ENCODE results near the gene CNTN1.

CNTN1 gene

DNA sequence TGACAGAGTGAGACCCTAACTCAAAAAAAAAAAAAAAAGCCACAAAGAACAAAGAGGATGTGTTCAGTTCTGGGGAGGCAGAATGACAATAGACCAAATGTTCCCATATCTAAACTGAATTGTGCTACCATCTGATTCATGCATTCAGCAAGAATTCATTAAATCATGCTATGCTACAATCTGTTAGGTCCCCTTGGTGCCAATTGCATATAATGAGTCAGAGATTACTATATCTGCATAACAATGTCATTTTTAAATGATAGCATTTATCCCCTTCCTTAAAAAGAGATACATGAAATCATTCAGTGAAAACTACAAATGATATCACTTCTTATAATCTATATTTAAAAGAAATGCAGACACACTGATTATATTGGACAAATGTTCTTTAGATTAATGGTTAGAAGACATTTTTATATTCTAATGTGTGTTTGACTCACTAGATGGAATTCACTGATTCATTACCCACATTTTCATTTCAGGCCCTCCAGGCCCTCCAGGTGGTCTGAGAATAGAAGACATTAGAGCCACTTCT is 288.3 kb downstream of the CNTN1 start:
- no peak for DNase-seq

- no peak for DNase-seq
These were observed 293.8 kb downstream of the CNTN1 start for GRCh38 chr12:40986001-40986400.

DNA sequence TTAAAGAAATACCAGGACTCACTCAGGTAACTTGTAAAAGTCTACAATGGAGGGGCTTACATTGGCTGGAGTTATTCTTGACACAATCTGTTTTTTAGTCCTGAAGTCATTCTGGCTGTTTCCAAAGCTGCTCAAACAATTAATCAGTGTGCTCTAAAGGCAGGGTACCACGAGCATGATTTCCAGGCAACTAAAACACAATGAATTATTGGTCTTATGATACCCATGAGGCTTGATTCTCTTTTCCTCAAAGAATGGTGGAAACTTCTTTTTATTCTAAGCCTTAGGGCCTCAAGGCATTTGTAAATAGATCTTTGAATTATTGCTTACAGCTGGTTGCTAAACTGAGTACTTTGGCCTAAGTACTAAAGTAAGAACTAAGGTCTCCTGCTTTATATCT is 296.1 kb downstream of the CNTN1 start:
- DNase-seq = no peak

DNA sequence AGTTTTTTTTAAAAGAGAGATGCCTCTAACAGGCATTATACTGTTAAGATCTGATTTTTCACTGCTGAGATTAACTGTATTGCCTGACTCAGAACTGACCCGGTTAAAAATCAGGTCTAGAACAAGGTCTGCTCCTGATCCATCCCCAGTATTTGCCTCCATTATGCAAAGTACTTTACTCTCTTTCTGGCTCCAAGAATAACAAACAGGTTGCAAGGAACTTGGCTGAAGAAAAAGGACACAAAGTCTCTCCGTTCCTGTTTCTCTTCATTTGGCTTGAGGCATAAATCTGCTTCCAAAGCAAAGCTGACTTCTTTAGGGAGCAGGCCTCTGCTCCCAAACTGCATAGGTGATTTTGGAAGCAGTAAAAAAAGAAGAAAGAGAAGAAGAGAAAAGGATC is 296.6 kb downstream of the CNTN1 start:
- no peak for DNase-seq

DNA sequence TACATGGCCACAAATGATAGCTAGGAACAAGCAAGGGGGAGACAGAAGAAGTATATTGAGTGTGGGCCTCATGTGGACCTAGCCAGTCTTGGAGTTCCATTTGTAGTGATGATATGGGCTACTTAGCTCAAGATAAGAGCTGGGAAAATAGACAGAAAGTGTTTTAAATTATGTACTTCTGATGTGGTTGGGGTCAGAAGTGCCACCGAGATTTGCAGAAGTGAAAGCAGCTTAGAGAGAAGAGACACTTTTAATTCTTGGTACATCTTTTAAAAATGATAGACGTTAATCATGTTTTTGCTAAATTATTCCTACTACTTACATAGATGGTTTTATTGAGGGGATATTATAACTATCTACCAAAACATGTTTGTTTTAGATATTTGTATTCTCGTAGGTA is 297.5 kb downstream of the CNTN1 start:
- DNase-seq = no peak

DNA sequence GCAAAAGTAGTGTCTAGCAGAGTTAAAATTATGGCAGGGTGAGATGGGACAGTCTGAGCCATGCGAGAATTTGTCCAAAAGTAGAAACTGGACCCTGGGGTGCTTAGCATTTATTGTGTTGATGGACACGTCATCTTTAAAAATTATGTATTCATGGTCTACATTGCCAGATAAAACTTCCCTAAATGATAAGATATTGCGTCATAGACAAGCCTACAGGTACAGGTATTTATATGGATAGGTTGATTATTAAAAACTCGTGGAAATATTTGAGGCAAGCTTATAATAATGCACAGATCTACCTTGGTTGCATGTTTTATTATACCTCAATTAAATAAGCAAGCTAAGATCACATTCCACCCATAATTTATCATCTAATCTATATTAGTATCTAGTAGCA is 299.9 kb downstream of the CNTN1 start:
- DNase-seq = no peak

DNA sequence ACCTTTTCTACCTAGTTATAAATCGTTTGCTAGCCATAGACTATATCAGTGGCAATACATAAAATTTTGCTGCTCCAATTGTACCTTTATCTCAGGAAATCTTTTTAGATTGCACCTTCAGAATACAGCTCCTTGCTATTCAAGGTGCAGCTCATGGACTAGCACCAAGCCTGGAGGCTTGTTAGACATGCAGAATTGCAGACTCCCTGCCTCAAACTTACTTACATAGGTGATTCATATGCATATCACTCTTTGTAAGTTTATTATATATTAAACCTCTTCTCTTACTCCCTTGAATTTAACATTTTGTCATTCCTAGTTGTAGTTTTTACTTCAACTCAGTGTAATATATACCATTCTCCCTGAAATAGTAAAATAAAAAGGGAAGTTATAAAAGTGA is 300.4 kb downstream of the CNTN1 start:
- no peak for DNase-seq

- DNase-seq = no peak
These were observed 300.9 kb downstream of the CNTN1 start for GRCh38 chr12:40993158-40993557.

DNA sequence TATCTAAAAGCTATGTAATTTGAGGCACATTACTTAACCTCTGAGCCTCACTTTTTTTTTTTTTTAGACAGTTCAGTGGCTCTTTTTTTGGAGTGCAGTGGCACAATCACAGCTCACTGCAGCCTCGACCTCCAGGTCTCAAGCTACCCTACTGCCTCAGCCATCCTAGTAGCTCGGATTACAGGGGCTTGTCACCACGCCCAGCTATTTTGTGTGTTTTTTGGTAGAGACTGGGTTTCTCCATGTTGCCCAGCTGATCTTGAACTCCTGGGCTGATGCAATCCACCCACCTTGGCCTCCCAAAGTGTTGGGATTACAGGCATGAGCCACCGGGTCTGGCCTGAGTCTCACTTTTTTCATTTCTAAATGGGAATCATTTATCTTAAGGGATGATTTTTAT is 303.9 kb downstream of the CNTN1 start:
- no peak for DNase-seq

DNA sequence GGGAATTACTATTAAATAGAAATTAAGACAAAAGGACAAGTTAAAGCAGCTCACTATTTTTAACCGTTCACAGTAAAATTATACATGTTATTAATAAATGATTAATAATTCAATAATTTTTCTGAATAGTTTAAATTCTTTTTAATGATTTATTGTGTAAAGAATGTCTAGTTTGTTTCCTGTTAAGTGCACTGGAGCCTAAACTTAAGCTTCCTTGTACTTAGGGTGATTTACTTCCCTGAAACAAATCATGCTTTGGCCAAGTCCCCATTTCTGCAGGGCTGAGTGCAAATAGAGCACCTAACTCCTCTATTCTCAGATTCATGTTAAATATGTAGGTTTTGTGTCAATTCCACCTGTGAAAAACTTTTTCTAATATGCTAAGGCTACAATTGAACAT is 307.0 kb downstream of the CNTN1 start:
- DNase-seq = no peak

GRCh38 chr12:41008472-41008871 is 316.2 kb downstream of the CNTN1 start:
- DNase-seq = no peak

DNA sequence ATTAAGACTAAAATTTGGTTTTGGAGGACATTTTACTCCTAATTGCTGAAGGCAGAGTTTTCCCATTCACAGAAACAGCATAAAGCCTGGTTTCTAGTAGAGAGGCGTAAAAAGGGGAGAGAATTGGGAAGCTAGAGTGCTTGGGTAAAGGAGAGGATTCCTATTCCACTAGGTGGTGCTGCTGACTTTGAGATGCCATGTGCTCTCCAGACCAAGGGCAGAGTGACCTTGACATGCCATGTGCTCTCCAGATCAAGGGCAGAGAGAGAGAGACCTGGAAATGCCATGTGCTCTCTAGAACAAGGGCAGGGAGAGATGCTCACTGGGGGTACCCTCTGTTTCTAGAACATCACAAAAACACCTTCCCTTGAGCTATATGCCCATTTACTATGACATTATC is 319.7 kb downstream of the CNTN1 start:
- DNase-seq = no peak

GRCh38 chr12:41013881-41014642 is 321.8 kb downstream of the CNTN1 start:
- no peak for DNase-seq

GRCh38 chr12:41014643-41015020 is 322.4 kb downstream of the CNTN1 start:
- DNase-seq = no peak

DNA sequence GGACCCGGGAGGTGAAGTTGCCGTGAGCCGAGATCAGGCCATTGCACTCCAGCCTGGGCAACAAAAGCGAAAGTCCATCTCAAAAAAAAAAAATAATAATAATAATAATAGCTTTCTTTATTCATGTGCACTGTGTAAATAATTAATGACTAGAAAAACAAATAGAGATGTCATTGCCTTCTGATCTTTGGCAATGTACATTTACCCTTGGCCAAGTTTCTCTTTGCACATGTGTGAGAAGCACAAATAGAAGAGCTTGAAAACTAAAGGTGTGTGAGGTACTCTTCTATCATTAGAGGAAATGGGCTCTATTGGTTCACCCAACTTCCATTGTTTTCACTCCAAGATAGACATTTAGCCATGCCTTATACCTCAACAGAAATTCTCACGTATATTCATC is 325.8 kb downstream of the CNTN1 start:
- no peak for DNase-seq

DNA sequence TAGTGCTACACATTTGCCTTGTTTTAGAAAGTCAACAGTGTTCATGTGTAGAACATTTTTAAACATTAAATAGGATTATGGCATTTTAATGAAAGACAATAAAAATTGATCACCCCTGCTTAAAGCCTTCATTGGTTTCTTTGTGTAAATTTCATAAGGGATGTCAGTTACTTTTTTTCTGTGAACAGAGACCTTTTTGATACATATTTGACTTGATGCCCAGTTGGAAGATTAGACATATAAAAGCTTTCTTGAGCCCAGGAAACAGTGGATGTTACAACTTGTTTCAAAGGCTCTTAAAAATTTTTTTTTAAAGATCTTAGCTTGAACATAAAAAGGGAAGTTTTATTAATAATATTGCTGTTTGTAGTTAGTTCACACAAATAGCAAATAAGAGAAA is 327.2 kb downstream of the CNTN1 start:
- no peak for DNase-seq

DNA sequence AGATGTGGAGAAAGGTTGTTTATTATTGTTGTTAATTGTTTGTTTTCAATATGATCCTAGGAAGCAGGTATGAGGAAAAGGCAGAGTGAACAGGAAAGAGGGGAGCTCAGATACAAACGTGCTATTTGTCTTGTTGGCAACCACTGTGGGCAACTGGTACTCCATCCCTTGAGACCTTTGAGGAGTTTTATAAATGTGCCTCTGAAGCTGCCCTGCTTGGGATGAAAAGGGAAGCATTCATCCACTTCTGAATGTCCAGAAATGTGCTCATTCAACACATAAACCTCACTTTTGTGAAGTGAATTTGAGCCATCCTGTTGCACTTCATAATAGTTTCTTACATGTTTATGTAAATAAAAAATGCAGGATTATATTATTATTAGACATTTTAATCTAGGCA is 331.6 kb downstream of the CNTN1 start:
- no peak for DNase-seq

DNA sequence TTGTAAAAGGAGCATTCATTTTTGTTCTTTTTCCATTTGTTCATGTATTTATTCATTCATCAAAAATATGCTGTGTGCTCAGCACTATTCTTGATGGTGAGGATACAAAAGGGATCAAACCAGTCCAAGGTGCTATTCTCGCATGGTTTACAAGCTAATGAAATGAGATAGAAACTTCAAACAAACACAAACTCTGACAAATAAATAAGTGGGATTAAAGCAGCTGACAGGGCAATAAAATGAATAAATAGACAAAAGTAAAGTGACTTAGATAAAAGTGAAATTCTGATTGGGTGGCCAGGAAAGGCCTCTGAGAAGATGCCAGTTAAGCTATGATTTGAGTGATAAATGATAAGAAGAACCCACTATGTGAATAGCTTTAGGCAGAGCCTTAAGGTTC is 333.9 kb downstream of the CNTN1 start:
- no peak for DNase-seq

DNA sequence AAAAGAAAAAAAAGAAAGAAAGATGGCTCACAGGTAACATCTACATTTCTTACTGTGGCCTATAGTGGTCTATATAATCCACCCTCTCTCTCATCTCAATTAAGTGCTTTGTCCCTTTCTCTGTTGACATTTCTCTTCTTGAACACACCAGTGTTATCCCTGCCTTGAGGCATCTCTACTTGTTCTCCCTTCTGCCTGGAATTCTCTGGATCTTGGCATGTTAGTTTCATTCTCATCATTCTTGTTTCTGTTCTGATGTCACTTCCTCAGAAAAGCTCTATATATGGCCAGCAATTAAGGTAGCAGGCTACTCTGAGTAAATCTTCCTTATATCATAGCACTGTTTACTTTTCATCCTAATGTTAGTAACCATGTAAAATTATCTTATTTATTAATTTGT is 340.1 kb downstream of the CNTN1 start:
- DNase-seq = no peak

DNA sequence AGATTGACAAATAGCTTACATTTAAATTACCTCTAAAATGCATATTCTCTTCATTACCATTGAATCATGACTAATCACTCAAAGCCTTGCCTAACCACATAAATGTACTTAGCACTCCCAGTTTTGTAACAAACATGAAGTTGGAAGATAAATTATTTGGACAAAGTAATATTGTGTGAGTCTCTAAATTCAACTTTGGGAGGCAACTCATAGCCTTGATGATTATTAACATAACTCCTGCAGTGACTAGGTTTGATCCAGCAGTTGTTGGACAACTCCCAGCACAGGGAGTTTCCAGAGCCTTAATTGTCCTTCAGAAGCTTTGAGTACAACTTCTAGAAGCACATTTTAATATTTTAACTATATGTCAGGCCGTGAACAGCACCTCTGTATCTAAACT is 342.4 kb downstream of the CNTN1 start:
- DNase-seq = no peak

- DNase-seq = no peak
These were observed 347.2 kb downstream of the CNTN1 start for GRCh38 chr12:41039461-41039860.

DNA sequence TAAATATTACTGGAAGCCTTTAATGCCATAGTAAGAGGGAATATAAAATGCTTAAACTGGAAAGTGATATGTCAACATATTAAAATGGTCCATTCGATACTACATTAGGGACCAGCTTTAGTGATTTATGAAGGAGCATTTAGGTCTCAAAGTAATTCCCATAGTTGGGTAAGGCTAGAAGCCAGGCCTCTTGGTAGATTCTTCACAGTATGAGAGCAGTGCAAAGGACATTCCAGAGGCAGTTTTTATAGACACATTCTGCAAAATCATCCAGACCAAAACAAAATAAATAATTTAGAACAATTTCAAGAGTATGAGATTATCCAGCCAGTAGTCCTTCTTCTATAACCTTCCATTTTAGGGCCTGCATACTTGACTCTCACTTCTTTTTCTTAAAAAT is 353.3 kb downstream of the CNTN1 start:
- DNase-seq = no peak

GRCh38 chr12:41049033-41049432 is 356.8 kb downstream of the CNTN1 start:
- DNase-seq = no peak

GRCh38 chr12:41051954-41052353 is 359.7 kb downstream of the CNTN1 start:
- DNase-seq = no peak

- DNase-seq = no peak
These were observed 360.2 kb downstream of the CNTN1 start for GRCh38 chr12:41052441-41052840.
